Stimulated activated CD4-positive, alpha-beta T cell treated with anti-CD3 and anti-CD28 coated beads, Interleukin-15, amount 100 ng/mL, for 24 hours (primary cell): ENCODE results near the gene MYRF.

Experiments used
- DNase-seq: peaks from one replicate; pipeline ENCODE4 v3.0.0-alpha.2; 2020

MYRF gene

DNA sequence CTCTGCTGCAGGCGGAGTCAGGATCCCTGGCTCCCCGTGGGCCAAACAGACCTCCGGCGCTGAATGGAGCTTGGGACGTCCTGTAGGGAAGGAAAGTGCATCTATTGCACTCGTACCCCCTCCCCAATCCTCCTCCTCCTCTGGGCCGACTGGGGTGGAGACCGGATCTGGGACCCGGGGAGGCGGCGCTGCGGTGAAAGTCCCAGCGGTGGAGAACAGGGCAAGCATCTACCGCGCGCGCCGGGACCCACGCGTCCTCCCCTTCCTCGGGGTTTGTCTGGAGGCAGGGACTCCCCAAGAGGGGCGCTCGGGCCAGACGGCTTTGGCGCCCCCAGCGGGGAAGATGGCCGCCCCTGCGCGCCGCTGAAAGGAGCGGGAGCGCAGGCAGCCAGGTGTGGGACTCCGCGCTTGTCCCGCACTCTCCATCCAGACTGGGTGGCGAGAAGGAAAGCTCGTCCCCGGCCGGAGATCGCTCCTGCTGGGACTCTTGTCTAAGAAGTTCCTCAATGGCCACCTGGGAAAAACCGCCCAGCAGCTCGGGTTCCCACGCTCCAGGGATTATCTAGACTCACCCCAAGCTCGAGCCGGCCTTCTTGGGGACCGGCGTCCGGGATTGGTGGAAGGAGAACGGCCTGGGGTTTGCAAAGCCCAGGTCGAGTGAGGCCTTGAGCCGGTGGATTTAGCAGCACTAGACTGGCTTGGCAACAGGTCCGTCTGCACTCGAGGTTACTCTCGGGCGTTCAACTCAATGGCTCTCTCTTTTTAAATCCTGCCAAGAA, 76.4 kb downstream of the MYRF start:
- peak; percentile 53 for DNase-seq

DNA sequence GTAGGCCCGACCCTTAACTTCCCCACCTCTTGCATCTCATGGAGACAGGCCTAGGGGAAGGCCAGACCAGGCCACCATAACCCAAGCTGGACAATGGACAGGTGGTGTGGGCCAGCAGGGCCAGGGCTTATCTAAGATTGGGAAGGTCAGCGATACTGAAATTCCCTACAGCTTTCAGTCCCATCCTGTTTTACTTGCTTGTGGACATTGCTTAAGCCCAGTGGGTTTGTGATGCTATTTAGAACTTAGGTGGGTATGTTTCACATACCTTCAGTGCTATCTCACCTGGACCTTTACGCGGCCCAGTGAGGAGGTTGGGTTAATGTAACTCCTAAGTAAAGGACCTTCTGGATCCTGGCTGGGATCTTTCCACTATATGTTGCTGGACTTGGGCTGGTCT, 77.4 kb downstream of the MYRF start:
- no peak for DNase-seq

DNA sequence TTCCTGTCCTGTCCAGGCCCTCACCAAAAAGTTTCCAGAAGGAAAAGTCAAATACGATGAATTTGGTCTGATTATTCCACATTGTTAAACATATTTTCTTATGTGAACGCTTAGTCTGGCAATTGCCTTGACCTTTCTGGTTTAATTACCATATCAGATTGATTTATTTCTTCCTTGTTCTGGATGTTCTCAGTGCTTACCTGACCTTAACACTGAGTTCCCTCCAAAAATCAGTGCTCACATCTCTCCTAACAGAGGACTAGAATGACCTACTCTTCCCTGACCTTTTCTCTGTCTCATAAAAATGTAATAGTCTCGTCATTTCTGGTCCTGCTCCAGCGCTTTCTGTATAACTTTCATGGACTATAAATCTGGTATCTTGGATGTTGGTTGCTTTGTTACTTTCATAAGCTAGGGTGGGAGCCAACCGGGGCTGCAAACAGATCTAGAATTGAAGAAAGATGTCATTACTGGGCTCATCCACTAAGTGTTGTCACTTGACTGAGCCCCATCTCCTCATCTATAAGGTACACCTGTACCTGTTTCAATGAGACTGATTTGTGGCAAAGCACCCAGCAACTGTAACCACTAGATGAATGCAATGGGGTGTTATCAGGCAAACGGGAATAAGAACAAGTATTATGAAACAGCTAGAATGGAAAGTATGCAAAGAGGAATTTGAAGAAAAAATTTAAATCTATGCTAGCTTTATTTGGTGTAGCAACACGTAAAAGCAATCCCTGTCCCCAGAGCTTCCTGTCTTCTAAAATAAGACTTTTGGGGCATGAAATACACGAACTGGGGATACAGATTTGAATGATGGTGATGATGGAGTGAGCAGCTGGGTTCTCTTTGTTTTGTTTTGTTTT, 78.0 kb downstream of the MYRF start:
- DNase-seq: no peak

DNA sequence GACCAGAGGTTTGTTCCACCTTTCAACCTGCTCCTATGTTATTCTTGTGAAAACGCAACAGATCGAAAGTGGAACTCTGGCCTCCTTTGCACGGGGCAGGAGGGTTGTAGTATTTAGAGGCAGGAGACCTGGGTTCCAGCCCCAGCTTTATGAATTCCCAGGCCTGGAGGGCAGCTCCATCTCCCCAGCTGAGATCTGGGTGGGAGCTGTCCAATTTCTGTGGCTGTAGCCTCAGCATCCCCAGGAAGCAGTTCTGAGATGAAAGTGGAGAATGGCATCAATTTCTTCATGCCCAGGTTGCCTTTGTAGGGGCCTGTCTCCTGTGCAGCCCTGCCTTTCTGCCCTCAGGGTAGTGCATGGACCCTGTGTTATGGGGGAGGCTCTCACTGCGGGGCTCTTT, 79.8 kb downstream of the MYRF start:
- no peak for DNase-seq

DNA sequence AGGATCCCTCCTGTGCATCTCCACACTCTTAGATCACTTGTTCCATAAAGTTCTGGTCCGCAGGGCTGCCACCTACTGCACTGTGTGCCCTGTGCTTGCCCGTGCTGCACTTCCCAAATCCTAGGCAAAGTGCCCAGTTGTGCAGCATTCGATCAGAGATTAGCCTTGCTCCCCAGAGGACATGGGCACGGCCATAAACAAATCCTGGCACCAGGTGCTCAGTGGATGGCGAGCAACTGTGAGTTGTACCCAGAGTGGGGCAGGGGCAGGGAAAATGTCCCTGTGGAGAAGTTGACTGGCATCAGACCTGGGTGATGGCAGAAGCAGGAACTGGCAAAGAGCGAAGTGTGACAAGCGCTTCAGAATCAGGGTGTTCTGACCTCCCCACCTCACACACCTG, 80.3 kb downstream of the MYRF start:
- no peak for DNase-seq

DNA sequence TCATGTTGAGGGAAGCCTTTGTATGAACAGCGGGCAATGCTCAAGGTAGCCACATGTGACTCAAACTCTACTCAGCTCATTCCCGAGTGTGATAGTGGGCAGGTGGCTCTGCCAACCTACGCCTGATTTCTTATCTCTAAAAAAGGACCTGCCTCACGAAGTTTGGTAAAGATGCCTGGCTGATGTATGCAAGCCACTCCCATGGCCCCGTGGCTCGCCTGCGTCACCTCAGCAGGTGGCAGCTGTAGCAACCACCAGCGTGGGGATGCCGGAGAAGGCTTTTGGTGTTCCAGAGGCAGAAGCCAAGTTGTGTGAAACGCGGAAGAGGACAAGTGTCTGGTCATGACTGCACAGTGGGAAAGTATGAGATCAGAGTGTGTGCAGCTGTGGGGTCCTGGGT, 81.0 kb downstream of the MYRF start:
- DNase-seq: no peak

DNA sequence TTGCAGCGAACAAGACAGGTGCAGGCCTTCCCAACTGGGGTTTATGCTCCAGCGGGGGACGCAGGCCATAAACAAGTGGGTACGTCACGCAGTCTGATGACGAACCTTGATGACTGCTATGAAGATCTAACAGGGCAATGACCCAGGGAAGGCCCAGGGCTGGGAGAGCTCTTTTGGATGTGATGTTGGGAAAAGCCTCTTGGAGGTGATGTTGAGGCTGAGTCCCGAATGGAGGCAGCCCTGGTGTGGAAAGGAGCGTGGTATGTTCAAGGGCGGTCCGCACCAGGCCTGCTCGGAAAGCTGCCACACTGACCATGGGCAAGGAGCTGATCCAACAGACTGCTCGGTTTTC, 81.5 kb downstream of the MYRF start:
- DNase-seq: no peak

DNA sequence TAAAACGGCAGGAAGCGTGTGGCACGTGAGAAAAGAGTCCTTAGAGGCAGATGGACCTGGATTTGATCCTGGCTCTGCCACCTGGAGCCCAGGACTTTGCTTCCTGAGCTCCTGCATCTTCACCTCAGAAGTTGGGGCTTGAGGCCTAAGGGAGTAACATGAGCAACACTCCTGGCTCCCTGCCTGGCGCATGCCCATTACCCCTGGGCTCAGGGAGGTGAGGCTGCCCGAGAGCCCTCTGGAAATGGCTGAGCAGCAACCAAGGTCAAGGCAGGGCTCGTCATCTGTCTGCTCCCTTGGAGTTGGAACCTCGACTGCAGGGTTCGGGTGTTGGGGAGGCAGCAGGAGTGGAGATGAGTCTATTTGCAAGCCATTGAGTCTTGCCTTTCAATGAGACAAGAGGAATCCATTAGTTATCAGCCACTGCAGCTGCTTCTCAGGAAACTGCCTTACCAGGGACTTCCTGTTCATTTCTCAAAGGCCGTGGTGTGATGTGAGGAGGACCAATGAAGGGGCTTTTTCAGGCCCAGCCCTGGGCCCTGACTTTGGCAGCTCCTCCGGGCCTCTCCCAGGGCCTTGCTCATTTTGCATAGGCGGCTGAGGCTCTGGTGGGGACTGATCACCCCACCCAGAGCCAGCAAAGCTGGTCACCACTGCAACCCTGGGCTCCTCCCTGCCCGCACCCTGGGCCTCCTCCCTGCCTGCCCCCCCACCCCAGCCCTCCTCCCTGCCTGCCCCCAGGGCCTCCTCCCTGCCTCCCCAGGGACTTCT, 82.0 kb downstream of the MYRF start:
- peak; percentile 49 for DNase-seq

DNA sequence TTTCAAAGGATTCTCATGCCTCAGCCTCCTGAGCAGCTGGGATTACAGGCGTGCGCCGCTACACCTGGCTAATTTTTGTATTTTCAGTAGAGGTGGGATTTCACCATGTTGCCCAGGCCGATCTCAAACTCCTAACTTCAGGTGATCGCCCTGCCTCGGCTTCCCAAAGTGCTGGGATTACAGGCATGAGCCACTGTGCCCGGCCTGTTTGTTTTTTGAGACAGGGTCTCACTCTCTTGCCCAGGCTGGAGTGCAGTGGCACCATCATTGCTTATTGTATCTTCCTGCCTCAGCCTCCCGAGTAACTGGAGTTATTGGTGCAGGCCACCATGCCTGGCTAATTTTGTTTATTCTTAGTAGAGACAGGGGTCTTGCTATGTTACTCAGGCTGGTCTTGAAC, 83.8 kb downstream of the MYRF start:
- DNase-seq: no peak

DNA sequence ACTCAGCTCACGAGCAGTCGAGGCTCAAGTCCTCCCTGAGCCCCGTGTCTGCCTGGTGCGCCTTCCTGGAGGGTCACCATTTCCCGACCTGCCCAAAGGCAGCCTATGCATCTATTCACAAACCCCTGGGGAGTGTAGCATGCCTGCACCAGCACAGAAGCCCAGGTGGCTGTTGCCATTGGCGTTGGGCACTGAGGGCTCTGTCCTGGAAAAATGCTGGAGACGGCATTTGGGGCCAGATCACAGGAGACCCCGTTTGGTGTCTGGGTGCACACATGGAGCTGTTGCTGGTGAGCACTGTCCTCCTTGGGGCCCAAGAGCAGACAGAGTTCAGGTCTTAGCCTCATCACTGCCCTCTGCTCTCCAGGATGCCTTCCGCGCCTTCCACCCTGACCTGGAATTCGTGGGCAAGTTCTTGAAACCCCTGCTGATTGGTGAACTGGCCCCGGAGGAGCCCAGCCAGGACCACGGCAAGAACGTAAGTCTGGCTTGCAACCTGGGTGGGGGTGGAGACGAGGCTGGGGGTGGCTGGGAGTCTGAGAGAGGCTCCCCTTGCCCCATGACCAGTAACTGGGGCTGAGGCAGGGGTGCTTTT, 85.1 kb downstream of the MYRF start:
- DNase-seq: no peak
